GM12874 (cell line): ENCODE results near the gene INTS14.

ENCODE experiments used
- CTCF ChIP-seq: IDR thresholded peaks from 2 replicates; pipeline ENCODE4 v1.5.1; 2011; ENCODE audit warnings: low read depth, mild to moderate bottlenecking, control low read depth, low read length, moderate library complexity; ENCODE audit not compliant: insufficient read depth

Gene INTS14

GRCh38 chr15:65641768-65642475 is 31.0 kb upstream of the INTS14 start:
- no peak for TF ChIP-seq CTCF

DNA sequence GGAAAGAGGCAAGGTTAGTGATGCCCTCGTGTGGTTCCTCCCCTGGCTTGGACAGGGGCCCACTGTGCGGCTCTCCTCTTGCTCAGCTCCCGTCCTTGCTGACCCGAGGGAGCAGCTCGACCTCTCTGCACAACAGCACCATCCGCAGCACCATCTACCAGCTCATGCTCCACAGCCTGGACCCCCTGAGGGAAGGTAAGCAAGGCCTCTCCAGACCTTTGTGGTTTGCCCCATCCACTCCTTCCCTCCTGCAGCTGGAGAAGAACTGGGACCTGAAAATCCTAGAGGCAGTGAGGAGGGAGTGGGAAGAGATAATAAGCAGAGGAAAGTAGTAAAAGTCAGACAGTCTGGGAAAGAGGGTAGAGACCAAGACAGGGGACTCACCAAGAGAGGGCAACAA is 28.6 kb upstream of the INTS14 start:
- TF ChIP-seq CTCF: no peak

DNA sequence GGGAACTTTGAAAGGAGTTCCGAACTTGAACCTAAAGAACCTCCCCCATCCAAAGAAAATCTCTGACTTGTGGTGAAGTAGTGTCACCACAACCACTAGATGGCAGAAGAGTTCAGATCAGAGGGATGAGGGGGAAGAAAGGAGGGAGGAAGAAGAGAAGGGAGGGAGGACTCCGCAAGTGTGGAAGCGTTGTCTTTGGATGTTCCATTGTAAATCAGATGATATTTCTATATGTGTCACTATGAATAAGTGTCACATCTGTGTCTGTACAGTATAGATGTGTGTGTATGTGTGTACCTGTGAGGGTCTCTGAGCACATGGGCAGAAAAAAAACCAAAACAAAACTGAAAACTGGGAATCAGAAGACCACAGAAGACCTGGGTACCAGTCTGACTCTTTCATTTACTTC is 27.8 kb upstream of the INTS14 start:
- peak; percentile 67 for TF ChIP-seq CTCF

DNA sequence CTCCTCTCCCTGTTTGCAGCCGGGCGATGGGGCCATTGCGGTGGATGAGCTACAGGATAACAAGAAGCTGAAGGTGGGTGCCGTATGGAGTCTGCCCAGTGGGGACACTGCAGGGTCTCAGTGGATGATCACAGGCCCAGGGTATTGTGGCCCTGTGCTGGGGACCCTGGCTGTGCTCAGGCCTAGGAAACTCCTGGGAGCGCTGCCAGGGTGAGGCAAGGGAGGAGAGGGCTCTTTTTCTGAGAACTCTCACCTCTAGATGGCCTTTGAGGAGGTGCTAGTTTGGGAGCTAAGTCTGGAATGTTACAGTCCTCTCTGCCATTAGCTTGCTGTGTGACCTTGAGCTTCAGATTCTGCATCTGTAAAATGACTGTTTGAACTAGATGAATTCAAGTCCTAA is 27.2 kb upstream of the INTS14 start:
- no peak for TF ChIP-seq CTCF

DNA sequence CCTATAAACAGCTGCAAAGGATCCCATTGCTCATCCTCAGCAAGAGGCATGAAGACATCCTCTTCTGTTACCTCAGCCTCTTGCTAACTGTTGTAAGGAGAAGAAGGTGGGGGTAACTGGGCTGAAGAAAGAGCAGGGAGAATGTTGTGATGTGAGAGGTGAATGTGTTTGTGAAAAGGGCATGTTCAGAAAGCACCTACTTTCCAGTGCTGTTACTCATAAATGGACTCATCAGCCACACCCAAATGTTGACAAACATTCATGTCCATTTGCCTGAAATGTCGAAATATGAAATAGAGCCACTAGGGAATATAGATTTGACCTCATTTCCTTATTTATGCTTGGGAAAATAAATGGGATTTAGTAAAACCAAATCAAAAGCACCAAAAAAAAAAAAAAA is 23.4 kb upstream of the INTS14 start:
- TF ChIP-seq CTCF: no peak

GRCh38 chr15:65633752-65634151 is 22.8 kb upstream of the INTS14 start:
- no peak for TF ChIP-seq CTCF

GRCh38 chr15:65632780-65633375 is 21.9 kb upstream of the INTS14 start:
- TF ChIP-seq CTCF: no peak
